Nephron progenitor cell (in vitro differentiated cells): ENCODE measurements around the gene CDKL1.
"Not testable (repeated sequence)": the region's sequence is repeated elsewhere in the genome, so short reads cannot be mapped to it uniquely, and the experiment has no call there.

ENCODE experiments used
- DNase-seq: peaks from one replicate; pipeline ENCODE4 v3.0.0; 2021
- H3K27ac Mint-ChIP-seq: 2 replicates; pipeline ENCODE4 v1.8.0; 2021; ENCODE audit warnings: mild to moderate bottlenecking, moderate library complexity, mixed read lengths
- H3K27me3 Mint-ChIP-seq: 2 replicates; pipeline ENCODE4 v1.8.0; 2021; ENCODE audit warnings: mild to moderate bottlenecking, low read depth, mixed read lengths; ENCODE audit not compliant: poor library complexity
- H3K36me3 Mint-ChIP-seq: 2 replicates; pipeline ENCODE4 v1.8.0; 2021; ENCODE audit warnings: low read depth, mixed read lengths
- H3K4me1 Mint-ChIP-seq: 2 replicates; pipeline ENCODE4 v1.8.0; 2021; ENCODE audit warnings: mixed read lengths
- H3K4me3 Mint-ChIP-seq: 2 replicates; pipeline ENCODE4 v1.8.0; 2021; ENCODE audit warnings: mild to moderate bottlenecking, moderate library complexity, mixed read lengths
- H3K9me3 Mint-ChIP-seq: 2 replicates; pipeline ENCODE4 v1.8.0; 2021; ENCODE audit warnings: mild to moderate bottlenecking, moderate library complexity, mixed read lengths
- CTCF ChIP-seq: fragments of 200-600 bp; sonication (generic); IDR thresholded peaks from 2 replicates; pipeline ENCODE4 v1.5.0; 2021; ENCODE audit warnings: antibody characterized with exemption

The CDKL1 gene

GRCh38 chr14:50319293-50319692, 77.4 kb downstream of the CDKL1 start:
- H3K27me3 Mint-ChIP-seq: peaks cover 5% of the 10 kb centered on the region
- no peak overlapping the region for H3K27ac Mint-ChIP-seq
- peaks cover 29% of the 10 kb centered on the region for H3K36me3 Mint-ChIP-seq
- DNase-seq: no peak
- peaks cover 21% of the 10 kb centered on the region for H3K4me1 Mint-ChIP-seq
- H3K4me3 Mint-ChIP-seq: no peak overlapping the region
- peaks cover 30% of the 10 kb centered on the region for H3K9me3 Mint-ChIP-seq
- no peak for TF ChIP-seq CTCF

GRCh38 chr14:50318031-50318626, 78.6 kb downstream of the CDKL1 start:
- Mint-ChIP-seq H3K9me3 (peaks cover 42% of the 10 kb centered on the region), H3K36me3 (peaks cover 40% of the 10 kb centered on the region), H3K4me3 (no peak overlapping the region), H3K4me1 (peaks cover 22% of the 10 kb centered on the region), H3K27ac (no peak overlapping the region), H3K27me3 (peaks cover 5% of the 10 kb centered on the region)
- peak; percentile 74 for TF ChIP-seq CTCF
- DNase-seq: no peak

- Mint-ChIP-seq H3K4me3 (peak overlapping the region; percentile 43), H3K36me3 (peaks cover 57% of the 10 kb centered on the region), H3K9me3 (peaks cover 43% of the 10 kb centered on the region), H3K4me1 (peaks cover 33% of the 10 kb centered on the region)
- not testable (repeated sequence) for H3K27ac Mint-ChIP-seq, DNase-seq, H3K27me3 Mint-ChIP-seq
Observed at GRCh38 chr14:50314098-50314497, 82.6 kb downstream of the CDKL1 start.

- Mint-ChIP-seq H3K27ac (peak overlapping the region; percentile 90), H3K27me3 (peaks cover 5% of the 10 kb centered on the region), H3K36me3 (peaks cover 68% of the 10 kb centered on the region), H3K9me3 (peaks cover 43% of the 10 kb centered on the region), H3K4me1 (peaks cover 23% of the 10 kb centered on the region), H3K4me3 (peak overlapping the region; percentile 81)
- DNase-seq: no peak
- no peak for TF ChIP-seq CTCF
Observed at GRCh38 chr14:50312734-50313054, 84.0 kb downstream of the CDKL1 start.

- Mint-ChIP-seq H3K4me3 (peak within 1 kb of the TSS; percentile 81), H3K27ac (peak within 1 kb of the TSS; percentile 98), H3K9me3 (peaks cover 41% of the 10 kb centered on the region), H3K36me3 (peaks cover 71% of the 10 kb centered on the region), H3K4me1 (peaks cover 21% of the 10 kb centered on the region), H3K27me3 (peaks cover 5% of the 10 kb centered on the region)
- no peak for TF ChIP-seq CTCF
- peak; percentile 94 for DNase-seq
Observed at GRCh38 chr14:50311972-50312733, 84.5 kb downstream of the CDKL1 start, which contains the start of the genes DMAC2L and L2HGDH. DMAC2L (plus strand) TSS chr14:50312324; CDS start chr14:50321488, 9,164 bp downstream. L2HGDH (minus strand) TSS chr14:50312229; CDS start chr14:50312150, 79 bp downstream.

GRCh38 chr14:50311337-50311971, 85.2 kb downstream of the CDKL1 start:
- Mint-ChIP-seq H3K36me3 (peaks cover 68% of the 10 kb centered on the region), H3K27me3 (peaks cover 5% of the 10 kb centered on the region), H3K4me1 (peaks cover 21% of the 10 kb centered on the region), H3K9me3 (peaks cover 35% of the 10 kb centered on the region), H3K4me3 (peak overlapping the region; percentile 81), H3K27ac (peak overlapping the region; percentile 31)
- peak; percentile 43 for TF ChIP-seq CTCF
- peak; percentile 26 for DNase-seq
